Activated B cell treated with CpG ODN at 0.5 μM for 24 hours (primary cell): ENCODE data around the gene MORC4. TPM values are rescaled to one million over a fixed set of nuclear protein-coding genes. Genes with fewer than 3 reads are reported as not detected.

Experiments used
- ATAC-seq: fragments of 200-7000 bp; cut with Tn5 transposase; one replicate; pipeline ENCODE4 v1.10.0; 2021; ENCODE audit warnings: low read depth, mild to moderate bottlenecking, moderate library complexity
- CTCF ChIA-PET: fragments of 350-600 bp; sonication (Branson Sonifier 250); formaldehyde crosslinking; loops from one replicate; lab custom pipeline; 2021; ENCODE audit warnings: antibody characterized with exemption; lab: Charles Lee
- POLR2A ChIA-PET: fragments of 350-600 bp; sonication (Branson Sonifier 250); formaldehyde crosslinking; loops from one replicate; lab custom pipeline; 2021; ENCODE audit warnings: antibody characterized with exemption; lab: Charles Lee
- DNase-seq: peaks from one replicate; pipeline ENCODE4 v3.0.0; 2022
- H3K27ac Mint-ChIP-seq: one replicate; pipeline ENCODE4 v1.8.0; 2020; ENCODE audit warnings: mixed read lengths
- H3K27me3 Mint-ChIP-seq: one replicate; pipeline ENCODE4 v1.8.0; 2021; ENCODE audit warnings: mixed read lengths
- H3K36me3 Mint-ChIP-seq: one replicate; pipeline ENCODE4 v1.8.0; 2021; ENCODE audit warnings: low read depth, mixed read lengths
- H3K4me1 Mint-ChIP-seq: one replicate; pipeline ENCODE4 v1.8.0; 2021; ENCODE audit warnings: mixed read lengths
- H3K4me3 Mint-ChIP-seq: one replicate; pipeline ENCODE4 v1.8.0; 2020; ENCODE audit warnings: mild to moderate bottlenecking, mixed read lengths
- H3K9me3 Mint-ChIP-seq: one replicate; pipeline ENCODE4 v1.8.0; 2020; ENCODE audit warnings: mixed read lengths
- CTCF ChIP-seq: fragments of 200-600 bp; IDR thresholded peaks from one replicate; pipeline ENCODE4 v1.8.0; 2022; ENCODE audit warnings: antibody characterized with exemption, mild to moderate bottlenecking
- intact Hi-C: fragments of 100-400 bp; cut with micrococcal nuclease; formaldehyde crosslinking; loops from one replicate; pipeline ENCODE4 v1.15.1; 2024
- total RNA-seq: library from RNA; stranded (reverse); gene quantifications from 2 replicates; pipeline ENCODE4 v1.2.3, GENCODE V29; 2022

The MORC4 gene
- total RNA-seq, 1 donor from 2014 or later, result 4.1 TPM

GRCh38 chrX:106905064-106905708, 94.8 kb downstream of the MORC4 start:
- ChIA-PET CTCF (no interaction called here), POLR2A (no interaction called here)
- H3K4me3 Mint-ChIP-seq, result no peak overlapping the region
- peaks cover 4% of the 10 kb centered on the region for H3K27me3 Mint-ChIP-seq
- no peak overlapping the region for H3K27ac Mint-ChIP-seq
- no peaks in the 10 kb centered on the region for H3K4me1 Mint-ChIP-seq
- no peak for TF ChIP-seq CTCF
- H3K36me3 Mint-ChIP-seq, result no peaks in the 10 kb centered on the region
- no peak for ATAC-seq
- intact Hi-C loops, result no loop called here
- no peak for DNase-seq
- H3K9me3 Mint-ChIP-seq, result no peaks in the 10 kb centered on the region

GRCh38 chrX:106903856-106904528, 96.0 kb downstream of the MORC4 start:
- no peak overlapping the region for H3K27ac Mint-ChIP-seq
- no peaks in the 10 kb centered on the region for H3K4me1 Mint-ChIP-seq
- H3K36me3 Mint-ChIP-seq, result no peaks in the 10 kb centered on the region
- TF ChIP-seq CTCF, result no peak
- no peak overlapping the region for H3K4me3 Mint-ChIP-seq
- peaks cover 2% of the 10 kb centered on the region for H3K27me3 Mint-ChIP-seq
- DNase-seq (no peak), ATAC-seq (no peak)
- POLR2A ChIA-PET, result no interaction called here
- CTCF ChIA-PET, result interaction anchor here (0.7 kb wide), 1 partner anchor 10 kb away, joined by 3 read pairs; no protein-coding TSS in a partner anchor
- intact Hi-C loops, result no loop called here
- H3K9me3 Mint-ChIP-seq, result no peaks in the 10 kb centered on the region

GRCh38 chrX:106903291-106903824, 96.7 kb downstream of the MORC4 start, which contains the start of gene RIPPLY1:
Gene RIPPLY1, minus strand, starts transcription at chrX:106903341. Its CDS starts 54 bp downstream, at chrX:106903287.
- DNase-seq, result no peak
- Mint-ChIP-seq H3K27me3 (no peaks in the 10 kb centered on the region), H3K4me1 (no peaks in the 10 kb centered on the region), H3K9me3 (no peaks in the 10 kb centered on the region), H3K27ac (no peak within 1 kb of the TSS), H3K4me3 (no peak within 1 kb of the TSS), H3K36me3 (no peaks in the 10 kb centered on the region)
- ChIA-PET POLR2A (no interaction called here), CTCF (interaction anchor here (0.7 kb wide), 1 partner anchor 9 kb away, joined by 3 read pairs; no protein-coding TSS in a partner anchor)
- ATAC-seq, result no peak
- no peak for TF ChIP-seq CTCF
- intact Hi-C loops, result no loop called here

- intact Hi-C loops, result loop anchor here (1.0 kb wide), 1 partner anchor 14 kb away; no protein-coding TSS in a partner anchor
- H3K9me3 Mint-ChIP-seq, result no peaks in the 10 kb centered on the region
- TF ChIP-seq CTCF, result no peak
- H3K36me3 Mint-ChIP-seq, result no peaks in the 10 kb centered on the region
- no peaks in the 10 kb centered on the region for H3K4me1 Mint-ChIP-seq
- no peak overlapping the region for H3K27ac Mint-ChIP-seq
- DNase-seq, result no peak
- no peaks in the 10 kb centered on the region for H3K27me3 Mint-ChIP-seq
- H3K4me3 Mint-ChIP-seq, result no peak overlapping the region
- CTCF ChIA-PET, result no interaction called here
- POLR2A ChIA-PET, result no interaction called here
- no peak for ATAC-seq
Observed at GRCh38 chrX:106902684-106903083, 97.3 kb downstream of the MORC4 start.

DNA sequence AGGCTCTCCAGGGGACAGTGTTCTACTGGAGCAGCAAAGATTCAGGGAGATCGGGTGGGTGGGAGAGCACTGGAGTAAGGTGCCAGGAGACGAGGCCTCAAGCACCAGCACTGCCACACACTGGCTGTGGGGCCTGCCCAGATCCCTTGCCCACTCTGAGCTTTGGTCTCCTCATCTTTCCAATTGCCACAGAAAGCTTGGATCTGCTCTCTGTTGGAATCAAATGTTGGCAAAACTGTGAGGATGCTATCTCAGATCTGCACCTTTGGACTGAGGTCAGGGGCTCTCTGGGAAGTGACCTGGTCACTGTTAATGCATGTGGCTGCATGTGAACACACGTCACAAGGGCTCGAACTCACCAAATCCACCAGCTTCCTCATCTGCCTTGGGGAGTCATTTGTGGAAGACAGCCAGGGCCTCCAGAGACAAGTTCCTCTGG, 98.2 kb downstream of the MORC4 start:
- TF ChIP-seq CTCF, result no peak
- CTCF ChIA-PET, result no interaction called here
- DNase-seq (no peak), ATAC-seq (no peak)
- intact Hi-C loops, result loop anchor here (1.0 kb wide), 1 partner anchor 13 kb away; no protein-coding TSS in a partner anchor
- POLR2A ChIA-PET, result no interaction called here
- no peaks in the 10 kb centered on the region for H3K9me3 Mint-ChIP-seq
- no peaks in the 10 kb centered on the region for H3K36me3 Mint-ChIP-seq
- no peaks in the 10 kb centered on the region for H3K27me3 Mint-ChIP-seq
- H3K27ac Mint-ChIP-seq, result no peak overlapping the region
- no peak overlapping the region for H3K4me3 Mint-ChIP-seq
- H3K4me1 Mint-ChIP-seq, result no peaks in the 10 kb centered on the region
